Activated CD4-positive, alpha-beta memory T cell treated with anti-CD3 and anti-CD28 coated beads, Interleukin-2, amount 10 ng/mL, durations not matched to agents 7 days and 5 days (primary cell): ENCODE measurements around the gene PAX4. TPM values are rescaled to one million over a fixed set of nuclear protein-coding genes. Genes with fewer than 3 reads are reported as not detected.

ENCODE experiments used
- CTCF ChIA-PET: fragments of 350-600 bp; sonication (Branson Sonifier 250); formaldehyde crosslinking; loops from one replicate; lab custom pipeline; 2021; ENCODE audit warnings: antibody characterized with exemption, inconsistent platforms; lab: Charles Lee
- POLR2A ChIA-PET: fragments of 350-600 bp; sonication (Branson Sonifier 250); formaldehyde crosslinking; loops from one replicate; lab custom pipeline; 2021; ENCODE audit warnings: antibody characterized with exemption; lab: Charles Lee
- DNase-seq: peaks from one replicate; pipeline ENCODE4 v3.0.0-alpha.2; 2020
- H3K27ac Mint-ChIP-seq: one replicate; pipeline ENCODE4 v1.8.0; 2021; ENCODE audit warnings: mild to moderate bottlenecking, mixed read lengths
- H3K27me3 Mint-ChIP-seq: one replicate; pipeline ENCODE4 v1.8.0; 2021; ENCODE audit warnings: mixed read lengths
- H3K36me3 Mint-ChIP-seq: one replicate; pipeline ENCODE4 v1.8.0; 2021; ENCODE audit warnings: low read depth, mixed read lengths
- H3K4me1 Mint-ChIP-seq: one replicate; pipeline ENCODE4 v1.8.0; 2021; ENCODE audit warnings: mixed read lengths
- H3K4me3 Mint-ChIP-seq: one replicate; pipeline ENCODE4 v1.8.0; 2021; ENCODE audit warnings: mild to moderate bottlenecking, mixed read lengths
- H3K9me3 Mint-ChIP-seq: one replicate; pipeline ENCODE4 v1.8.0; 2021; ENCODE audit warnings: mixed read lengths
- total RNA-seq, 2 experiments: library from RNA; stranded (reverse); gene quantifications; one replicate each; pipeline ENCODE4 v1.2.3, GENCODE V29; 2021

Gene PAX4, protein sequence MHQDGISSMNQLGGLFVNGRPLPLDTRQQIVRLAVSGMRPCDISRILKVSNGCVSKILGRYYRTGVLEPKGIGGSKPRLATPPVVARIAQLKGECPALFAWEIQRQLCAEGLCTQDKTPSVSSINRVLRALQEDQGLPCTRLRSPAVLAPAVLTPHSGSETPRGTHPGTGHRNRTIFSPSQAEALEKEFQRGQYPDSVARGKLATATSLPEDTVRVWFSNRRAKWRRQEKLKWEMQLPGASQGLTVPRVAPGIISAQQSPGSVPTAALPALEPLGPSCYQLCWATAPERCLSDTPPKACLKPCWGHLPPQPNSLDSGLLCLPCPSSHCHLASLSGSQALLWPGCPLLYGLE
- not detected for total RNA-seq

GRCh38 chr7:127618042-127618441, at the start of gene PAX4:
Gene PAX4 (minus strand): TSS chr7:127618142. CDS start chr7:127615928, 2,214 bp downstream.
- CTCF ChIA-PET, result no interaction called here
- peaks cover 55% of the 10 kb centered on the region for H3K27me3 Mint-ChIP-seq
- no peaks in the 10 kb centered on the region for H3K9me3 Mint-ChIP-seq

DNA sequence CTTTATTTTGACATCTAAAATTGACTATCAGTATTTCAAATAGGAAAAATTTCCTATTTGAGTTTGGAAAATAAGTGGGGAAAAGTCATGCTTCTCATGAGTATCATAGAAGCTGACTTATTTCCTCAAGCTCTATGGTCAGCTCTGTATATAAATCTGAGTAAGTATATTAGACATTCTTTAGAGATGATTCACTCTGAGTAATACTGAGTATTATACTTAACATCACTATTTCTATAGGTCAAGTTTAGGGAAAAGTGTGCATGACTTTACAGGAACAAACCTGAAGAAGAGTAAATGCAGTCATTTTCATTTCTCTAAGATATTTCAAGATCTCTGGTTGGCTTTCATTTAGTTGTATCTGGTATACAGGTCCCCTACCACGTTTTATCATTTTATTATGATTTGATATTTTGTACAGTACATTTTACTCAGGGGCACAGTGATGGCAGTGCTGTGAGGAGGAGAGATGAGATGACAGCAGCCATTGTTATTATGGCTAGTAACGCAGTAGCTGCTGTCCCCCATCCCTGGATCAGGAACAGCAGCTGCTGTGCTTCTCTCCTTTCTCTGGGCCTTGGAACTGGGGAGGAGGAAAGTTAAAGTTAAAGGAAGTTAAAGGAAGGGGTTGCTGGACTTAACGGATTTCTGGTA, 49.2 kb upstream of the PAX4 start:
- H3K36me3 Mint-ChIP-seq, result peaks cover 48% of the 10 kb centered on the region
- H3K4me3 Mint-ChIP-seq, result no peak overlapping the region
- no peak overlapping the region for H3K27ac Mint-ChIP-seq
- no peaks in the 10 kb centered on the region for H3K27me3 Mint-ChIP-seq
- ChIA-PET CTCF (no interaction called here), POLR2A (no interaction called here)
- H3K4me1 Mint-ChIP-seq, result peaks cover 31% of the 10 kb centered on the region
- peaks cover 3% of the 10 kb centered on the region for H3K9me3 Mint-ChIP-seq
- DNase-seq, result no peak

More at GRCh38 chr7:127618042-127618441, at the start of gene PAX4:
- no peak within 1 kb of the TSS for H3K27ac Mint-ChIP-seq
- H3K4me1 Mint-ChIP-seq, result no peaks in the 10 kb centered on the region
- no peaks in the 10 kb centered on the region for H3K36me3 Mint-ChIP-seq
- DNase-seq, result no peak
- H3K4me3 Mint-ChIP-seq, result no peak within 1 kb of the TSS
- POLR2A ChIA-PET, result no interaction called here

DNA sequence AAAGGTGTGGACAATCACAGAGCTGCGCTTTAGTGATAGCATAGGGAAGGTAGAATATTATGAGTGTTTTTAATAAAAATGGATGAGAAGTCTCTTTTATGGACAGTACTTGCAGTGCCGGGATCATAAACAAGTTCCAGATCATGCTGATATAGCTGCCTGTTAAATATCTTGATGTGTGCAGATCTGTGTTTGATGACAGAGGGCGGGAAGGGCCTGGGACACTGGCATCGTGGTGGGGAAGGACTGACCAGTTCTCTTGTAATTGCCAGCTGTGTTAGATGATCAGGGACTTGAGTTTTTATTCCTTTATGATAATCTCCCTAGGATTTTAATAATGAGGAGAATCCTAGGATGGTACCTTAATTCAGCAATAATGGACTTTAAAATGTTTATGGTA, 48.7 kb upstream of the PAX4 start:
- H3K36me3 Mint-ChIP-seq, result peaks cover 45% of the 10 kb centered on the region
- no peak overlapping the region for H3K4me3 Mint-ChIP-seq
- H3K9me3 Mint-ChIP-seq, result no peaks in the 10 kb centered on the region
- POLR2A ChIA-PET, result no interaction called here
- no peak for DNase-seq
- CTCF ChIA-PET, result no interaction called here
- H3K27ac Mint-ChIP-seq, result no peak overlapping the region
- no peaks in the 10 kb centered on the region for H3K27me3 Mint-ChIP-seq
- H3K4me1 Mint-ChIP-seq, result peaks cover 31% of the 10 kb centered on the region

GRCh38 chr7:127665922-127666321, 48.0 kb upstream of the PAX4 start:
- no peak overlapping the region for H3K4me3 Mint-ChIP-seq
- H3K4me1 Mint-ChIP-seq, result peaks cover 31% of the 10 kb centered on the region
- H3K27ac Mint-ChIP-seq, result no peak overlapping the region
- no peak for DNase-seq
- no peaks in the 10 kb centered on the region for H3K27me3 Mint-ChIP-seq
- POLR2A ChIA-PET, result no interaction called here
- no peaks in the 10 kb centered on the region for H3K9me3 Mint-ChIP-seq
- CTCF ChIA-PET, result no interaction called here
- peaks cover 44% of the 10 kb centered on the region for H3K36me3 Mint-ChIP-seq

- CTCF ChIA-PET, result no interaction called here
- Mint-ChIP-seq H3K4me3 (no peak overlapping the region), H3K36me3 (peaks cover 55% of the 10 kb centered on the region), H3K27ac (no peak overlapping the region), H3K4me1 (peaks cover 40% of the 10 kb centered on the region), H3K9me3 (no peaks in the 10 kb centered on the region), H3K27me3 (no peaks in the 10 kb centered on the region)
- POLR2A ChIA-PET, result no interaction called here
- no peak for DNase-seq
Measured at GRCh38 chr7:127658970-127659630, 41.2 kb upstream of the PAX4 start.

- Mint-ChIP-seq H3K27me3 (no peaks in the 10 kb centered on the region), H3K4me3 (no peak overlapping the region), H3K9me3 (no peaks in the 10 kb centered on the region), H3K27ac (no peak overlapping the region), H3K4me1 (peaks cover 51% of the 10 kb centered on the region), H3K36me3 (peaks cover 59% of the 10 kb centered on the region)
- POLR2A ChIA-PET, result no interaction called here
- DNase-seq, result no peak
- CTCF ChIA-PET, result no interaction called here
Measured at GRCh38 chr7:127657500-127657899, 39.6 kb upstream of the PAX4 start.

DNA sequence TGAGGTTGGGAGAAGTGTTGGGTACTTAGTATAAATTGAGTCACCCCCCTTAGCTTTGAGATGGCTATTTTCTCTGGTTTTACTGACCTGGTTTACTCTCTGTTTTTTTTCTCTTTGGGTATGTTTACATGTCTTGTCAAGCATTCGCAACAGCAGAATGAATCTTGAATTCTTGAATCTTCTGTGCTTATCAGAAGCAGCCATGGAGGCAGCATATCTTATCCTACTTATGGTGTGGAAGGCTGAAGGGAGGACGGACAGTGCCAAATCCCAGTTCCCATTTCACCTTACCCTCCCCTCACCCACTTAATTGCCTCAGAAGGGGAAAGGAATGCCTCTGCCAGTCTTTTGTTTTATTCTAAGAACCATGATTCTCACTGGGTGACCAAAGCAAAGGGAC, 37.8 kb upstream of the PAX4 start:
- H3K36me3 Mint-ChIP-seq, result peaks cover 58% of the 10 kb centered on the region
- peaks cover 55% of the 10 kb centered on the region for H3K4me1 Mint-ChIP-seq
- no peak overlapping the region for H3K27ac Mint-ChIP-seq

GRCh38 chr7:127654404-127655394, 36.8 kb upstream of the PAX4 start:
- H3K4me1 Mint-ChIP-seq, result peaks cover 51% of the 10 kb centered on the region
- peak overlapping the region; percentile 27 for H3K27ac Mint-ChIP-seq
- H3K9me3 Mint-ChIP-seq, result no peaks in the 10 kb centered on the region
- peak overlapping the region; percentile 98 for H3K4me3 Mint-ChIP-seq
- POLR2A ChIA-PET, result interaction anchor here (1.2 to 1.4 kb wide), 3 partner anchors 24 to 70 kb away, joined by 3 to 4 read pairs (median 3); partner anchors contain the start of genes ARF5 and GCC1
- CTCF ChIA-PET, result interaction anchor here (0.8 to 1.5 kb wide), 3 partner anchors 23 to 307 kb away, joined by 3 read pairs; no protein-coding TSS in a partner anchor
- H3K27me3 Mint-ChIP-seq, result no peaks in the 10 kb centered on the region
- DNase-seq, result no peak
- peaks cover 50% of the 10 kb centered on the region for H3K36me3 Mint-ChIP-seq

More for the DNA sequence above, 37.8 kb upstream of the PAX4 start:
- CTCF ChIA-PET, result interaction anchor here (1.3 to 1.5 kb wide), 2 partner anchors 37 to 554 kb away, joined by 3 read pairs; no protein-coding TSS in a partner anchor
- no peak for DNase-seq
- H3K27me3 Mint-ChIP-seq, result no peaks in the 10 kb centered on the region
- POLR2A ChIA-PET, result interaction anchor here (1.4 kb wide), 1 partner anchor 68 kb away, joined by 3 read pairs; the partner anchor contains the start of gene ARF5
- H3K9me3 Mint-ChIP-seq, result no peaks in the 10 kb centered on the region
- no peak overlapping the region for H3K4me3 Mint-ChIP-seq

DNA sequence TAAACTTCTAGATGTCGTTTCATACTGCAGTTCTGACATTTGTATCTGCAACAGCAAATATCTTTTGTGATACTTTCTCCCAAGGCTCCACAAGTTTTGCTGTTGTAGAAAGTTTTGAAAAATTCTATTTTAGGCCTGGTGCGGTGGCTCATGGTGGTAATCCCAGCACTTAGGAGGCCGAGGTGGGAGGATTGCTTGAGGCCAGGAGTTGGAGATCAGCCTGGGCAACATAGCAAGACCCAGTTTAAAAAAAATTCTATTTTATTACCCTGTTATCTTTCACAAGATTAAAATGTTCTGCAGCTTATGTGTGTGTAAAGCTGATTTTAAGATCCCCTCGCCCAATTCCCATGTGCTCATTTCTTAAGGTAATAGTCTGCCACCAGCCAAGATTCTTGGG, 35.5 kb upstream of the PAX4 start:
- CTCF ChIA-PET, result interaction anchor here (1.1 kb wide), 1 partner anchor 65 kb away, joined by 4 read pairs; the partner anchor contains the start of gene ARF5

GRCh38 chr7:127652333-127653248, 34.6 kb upstream of the PAX4 start:
- DNase-seq, result no peak

More for the DNA sequence above, 35.5 kb upstream of the PAX4 start:
- Mint-ChIP-seq H3K27me3 (no peaks in the 10 kb centered on the region), H3K4me3 (peak overlapping the region; percentile 98), H3K36me3 (peaks cover 40% of the 10 kb centered on the region), H3K4me1 (peaks cover 44% of the 10 kb centered on the region), H3K9me3 (no peaks in the 10 kb centered on the region), H3K27ac (peak overlapping the region; percentile 95)
- DNase-seq, result no peak
- POLR2A ChIA-PET, result interaction anchor here (1.0 kb wide), 1 partner anchor 11 kb away, joined by 3 read pairs; no protein-coding TSS in a partner anchor

More at GRCh38 chr7:127652333-127653248, 34.6 kb upstream of the PAX4 start:
- Mint-ChIP-seq H3K4me3 (peak overlapping the region; percentile 98), H3K27ac (peak overlapping the region; percentile 95), H3K9me3 (no peaks in the 10 kb centered on the region), H3K4me1 (peaks cover 42% of the 10 kb centered on the region), H3K36me3 (peaks cover 36% of the 10 kb centered on the region), H3K27me3 (no peaks in the 10 kb centered on the region)
- ChIA-PET POLR2A (interaction anchor here (1.0 to 2.5 kb wide), 4 partner anchors 9 to 261 kb away, joined by 3 to 18 read pairs (median 8); partner anchors contain the start of genes GCC1 and ZNF800), CTCF (interaction anchor here (1.1 kb wide), 1 partner anchor 64 kb away, joined by 4 read pairs; the partner anchor contains the start of gene ARF5)
